Endodermal cell (in vitro differentiated cells): ENCODE data around the gene LARGE1. TPM values are rescaled to one million over a fixed set of nuclear protein-coding genes. Genes with fewer than 3 reads are reported as not detected.

Experiments
- DNase-seq: peaks from one replicate; pipeline ENCODE4 v3.0.0-alpha.2; 2017
- H3K27ac ChIP-seq: 2 replicates; pipeline ENCODE4 v1.5.1; 2013; ENCODE audit warnings: mild to moderate bottlenecking, low read depth, low read length, moderate library complexity
- H3K27me3 ChIP-seq: 2 replicates; pipeline ENCODE4 v1.6.1; 2013; ENCODE audit warnings: mild to moderate bottlenecking, low read length, moderate library complexity; ENCODE audit not compliant: insufficient read depth, control insufficient read depth, poor library complexity, severe bottlenecking
- H3K36me3 ChIP-seq: 2 replicates; pipeline ENCODE4 v1.7.0; 2013; ENCODE audit warnings: mild to moderate bottlenecking, low read length, moderate library complexity; ENCODE audit not compliant: control insufficient read depth, insufficient read depth
- H3K4me1 ChIP-seq: one replicate; pipeline ENCODE4 v1.7.0; 2013; ENCODE audit warnings: low read length; ENCODE audit not compliant: control insufficient read depth, insufficient read depth
- H3K4me3 ChIP-seq: 2 replicates; pipeline ENCODE4 v1.5.1; 2013; ENCODE audit warnings: mild to moderate bottlenecking, low read length, moderate library complexity
- H3K9ac ChIP-seq: 2 replicates; pipeline ENCODE4 v1.6.1; 2013; ENCODE audit warnings: mild to moderate bottlenecking, low read length, moderate library complexity; ENCODE audit not compliant: poor library complexity, severe bottlenecking; ENCODE audit errors: extremely low read depth
- H3K9me3 ChIP-seq: 2 replicates; pipeline ENCODE4 v1.6.1; 2013; ENCODE audit warnings: mild to moderate bottlenecking, low read length, moderate library complexity; ENCODE audit not compliant: control insufficient read depth
- H3K27ac Mint-ChIP-seq: 2 replicates; pipeline ENCODE4 v1.8.0; 2020; ENCODE audit warnings: mixed read lengths
- H3K27me3 Mint-ChIP-seq: 2 replicates; pipeline ENCODE4 v1.8.0; 2021; ENCODE audit warnings: mild to moderate bottlenecking, mixed read lengths; ENCODE audit not compliant: insufficient read depth
- H3K36me3 Mint-ChIP-seq: 2 replicates; pipeline ENCODE4 v1.8.0; 2020; ENCODE audit warnings: low read depth, mixed read lengths
- H3K4me1 Mint-ChIP-seq: 2 replicates; pipeline ENCODE4 v1.8.0; 2020; ENCODE audit warnings: mixed read lengths
- H3K4me3 Mint-ChIP-seq: 2 replicates; pipeline ENCODE4 v1.8.0; 2020; ENCODE audit warnings: mild to moderate bottlenecking, moderate library complexity, mixed read lengths
- H3K9me3 Mint-ChIP-seq: 2 replicates; pipeline ENCODE4 v1.8.0; 2020; ENCODE audit warnings: mild to moderate bottlenecking, mixed read lengths
- CTCF ChIP-seq: fragments of 200-600 bp; sonication (generic); conservative IDR thresholded peaks from 2 replicates; pipeline ENCODE4 v1.5.0; 2021; ENCODE audit warnings: antibody characterized with exemption, mild to moderate bottlenecking
- WGBS, 2 experiments: methylation state at CpG; one replicate each; pipeline versions ENCODE4 v1.1.5 to v1.1.7; 2013; ENCODE audit warnings: missing lambda C conversion rate in 2 of 2, mixed read lengths in 1 of 2; ENCODE audit not compliant: insufficient coverage in 1 of 2, insufficient read length in 1 of 2; 5-methylcytosine and 5-hydroxymethylcytosine counted together
- total RNA-seq, 2 donors: library from RNA; stranded (reverse); fragmentation: NEBNext Ultra II Directional in 1 of 2; extraction: Animal tissue kit (Norgen Biotek cat#: 25700) in 1 of 2; gene quantifications; 2 replicates in 1 of 2; 3 replicates in 1 of 2; pipeline ENCODE4 v1.2.1, GENCODE V29; 2021

LARGE1 gene
- total RNA-seq, 2 donors from 2014 or later = 17.5 to 24.3 TPM

DNA sequence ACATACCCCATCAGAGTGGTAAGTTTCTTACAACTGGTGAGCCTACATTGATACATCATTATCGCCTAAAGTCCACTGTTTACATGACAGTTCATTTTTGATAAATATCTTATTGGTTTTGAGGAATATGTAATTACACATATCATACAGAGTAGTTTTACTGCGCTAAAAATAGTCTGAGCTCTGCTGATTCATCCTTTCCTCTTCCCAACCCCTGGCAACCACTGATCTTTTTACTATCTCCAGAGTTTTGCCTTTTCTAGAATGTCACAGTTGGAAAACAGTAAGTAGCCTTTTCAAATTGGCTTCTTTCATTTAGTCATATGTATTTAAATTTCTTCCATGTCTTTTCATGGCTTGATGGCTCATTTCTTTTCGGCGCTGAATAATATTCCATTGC lies 112.8 kb downstream of the LARGE1 start:
- DNase-seq = no peak
- WGBS, 2 experiments = 92 to 100% methylated on average over 1 to 4 of the region's 4 CpGs
- H3K9ac ChIP-seq = no peak overlapping the region

GRCh38 chr22:33806191-33806590 lies 114.1 kb downstream of the LARGE1 start:
- Mint-ChIP-seq H3K4me3 (no peak overlapping the region), H3K36me3 (no peaks in the 10 kb centered on the region), H3K27ac (no peak overlapping the region), H3K4me1 (peaks cover 4% of the 10 kb centered on the region), H3K9me3 (peaks cover 5% of the 10 kb centered on the region), H3K27me3 (peaks cover 3% of the 10 kb centered on the region)
- H3K9ac ChIP-seq = no peak overlapping the region
- no peaks in the 10 kb centered on the region for H3K4me1 ChIP-seq
- DNase-seq = no peak
- H3K27ac ChIP-seq = no peak overlapping the region
- no peak overlapping the region for H3K4me3 ChIP-seq
- no peaks in the 10 kb centered on the region for H3K36me3 ChIP-seq
- H3K27me3 ChIP-seq = no peaks in the 10 kb centered on the region
- no peak for TF ChIP-seq CTCF
- peaks cover 4% of the 10 kb centered on the region for H3K9me3 ChIP-seq
- 57 to 88% methylated on average over 2 to 3 of the region's 3 CpGs for WGBS, 2 experiments

More for the DNA sequence above, 112.8 kb downstream of the LARGE1 start:
- no peaks in the 10 kb centered on the region for H3K9me3 ChIP-seq
- H3K4me1 Mint-ChIP-seq = peaks cover 11% of the 10 kb centered on the region
- no peaks in the 10 kb centered on the region for H3K27me3 ChIP-seq
- H3K27ac Mint-ChIP-seq = no peak overlapping the region
- H3K9me3 Mint-ChIP-seq = no peaks in the 10 kb centered on the region
- H3K4me3 Mint-ChIP-seq = no peak overlapping the region
- no peak overlapping the region for H3K4me3 ChIP-seq
- TF ChIP-seq CTCF = no peak
- H3K36me3 Mint-ChIP-seq = no peaks in the 10 kb centered on the region
- H3K4me1 ChIP-seq = no peaks in the 10 kb centered on the region
- H3K36me3 ChIP-seq = no peaks in the 10 kb centered on the region
- H3K27me3 Mint-ChIP-seq = peaks cover 3% of the 10 kb centered on the region
- H3K27ac ChIP-seq = no peak overlapping the region

DNA sequence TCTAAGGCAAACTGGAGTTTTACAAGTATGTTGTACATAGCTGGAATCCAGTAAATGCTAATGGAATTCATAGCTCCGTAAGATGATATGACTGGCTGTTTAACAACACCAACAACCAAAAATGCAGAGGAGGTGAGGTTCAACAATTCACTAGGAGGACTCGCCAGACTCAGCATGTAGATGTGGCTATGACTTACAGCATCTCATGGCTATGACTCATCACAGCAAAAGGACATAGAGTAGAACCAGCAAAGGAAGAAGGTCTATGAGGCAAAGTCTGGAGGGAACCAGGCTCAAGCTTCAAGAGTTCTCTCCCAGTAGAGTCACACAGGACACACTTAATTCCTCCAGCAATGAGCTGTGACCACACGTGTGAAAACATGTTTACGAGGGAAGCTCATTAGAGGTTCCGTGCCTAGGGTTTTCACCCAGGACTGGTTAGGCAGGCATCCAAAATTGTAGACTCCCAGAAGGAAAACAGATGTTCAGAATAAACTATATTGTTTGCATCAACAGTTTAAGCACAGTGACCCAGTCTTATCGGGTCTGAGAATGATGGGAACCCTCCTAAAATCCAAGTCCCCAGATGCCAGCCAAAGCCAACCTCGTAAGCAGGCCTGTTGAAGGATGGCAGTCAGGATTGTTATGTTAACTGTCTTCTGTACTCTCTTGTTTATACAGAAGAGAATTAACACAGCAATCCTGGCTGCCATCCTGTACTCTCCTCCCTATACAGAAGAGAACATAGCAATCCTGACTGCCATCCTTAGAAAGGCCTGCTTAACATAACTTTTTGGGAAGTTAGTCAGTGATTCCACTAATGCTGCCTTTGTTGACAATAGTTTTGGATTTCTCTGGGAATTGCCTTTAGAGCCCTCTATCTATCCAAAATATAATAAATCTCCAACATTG lies 116.6 kb downstream of the LARGE1 start:
- Mint-ChIP-seq H3K4me3 (no peak overlapping the region), H3K4me1 (no peaks in the 10 kb centered on the region), H3K9me3 (peaks cover 15% of the 10 kb centered on the region), H3K27me3 (peaks cover 3% of the 10 kb centered on the region), H3K36me3 (no peaks in the 10 kb centered on the region), H3K27ac (no peak overlapping the region)
- Histone ChIP-seq H3K27me3 (no peaks in the 10 kb centered on the region), H3K4me1 (no peaks in the 10 kb centered on the region), H3K27ac (no peak overlapping the region), H3K9ac (no peak overlapping the region), H3K36me3 (no peaks in the 10 kb centered on the region), H3K4me3 (no peak overlapping the region), H3K9me3 (peaks cover 11% of the 10 kb centered on the region)
- DNase-seq = no peak
- WGBS, 2 experiments = 92 to 94% methylated on average over 6 to 7 of the region's 7 CpGs
- TF ChIP-seq CTCF = no peak
